ENCODE results near the gene MT1X. TPM values are rescaled to one million over a fixed set of nuclear protein-coding genes. Genes with fewer than 3 reads are reported as not detected.

Gene MT1X
- total and polyA plus RNA-seq, 2 donors from 2014 or later, result 223 to 476 TPM

- H3K9me3 ChIP-seq (ENCODE audit: control insufficient read depth in 2 of 3, insufficient read depth in 1 of 3, low read length in 3 of 3), result no peaks in the 10 kb centered on the region
- peak overlapping the region in 1 of 3 donors; percentile 47 for H3K9ac ChIP-seq (ENCODE audit: low read length in 3 of 3)
- H3K4me3 ChIP-seq (ENCODE audit: low read length in 3 of 3), result peak overlapping the region in 2 of 3 donors; percentile 12 to 50
- FAIRE-seq, result no peak
- H3K36me3 ChIP-seq (ENCODE audit: control insufficient read depth in 2 of 3, insufficient read depth in 3 of 3, low read length in 3 of 3), result no peaks in the 10 kb centered on the region
- peaks cover 63% of the 10 kb centered on the region for H3K27me3 ChIP-seq (ENCODE audit: control insufficient read depth, insufficient read depth, low read length)
- intact Hi-C loops (cut with DNase I), result no loop called here
- no peak for TF ChIP-seq CTCF (IDR thresholded peaks at IDR 0.05; ENCODE audit: borderline replicate concordance, extremely low read depth, insufficient read depth)
- no peak overlapping the region for H3K27ac ChIP-seq (ENCODE audit: low read depth in 2 of 2, low read length in 2 of 2)
- H3K4me1 ChIP-seq (ENCODE audit: control insufficient read depth in 2 of 3, insufficient read depth in 2 of 3, low read depth in 1 of 3, low read length in 3 of 3), result peaks cover 0 to 9% (median 6%) of the 10 kb centered on the region in 3 donors
- no peak for DNase-seq
Measured at GRCh38 chr16:56643833-56644232, 38.4 kb upstream of the MT1X start.

- TF ChIP-seq CTCF (IDR thresholded peaks at IDR 0.05; ENCODE audit: borderline replicate concordance, extremely low read depth, insufficient read depth), result no peak
- Histone ChIP-seq H3K4me1 (ENCODE audit: control insufficient read depth in 2 of 3, insufficient read depth in 2 of 3, low read depth in 1 of 3, low read length in 3 of 3) (peaks cover 0 to 7% (median 6%) of the 10 kb centered on the region in 3 donors), H3K9ac (ENCODE audit: low read length in 3 of 3) (no peak overlapping the region), H3K9me3 (ENCODE audit: control insufficient read depth in 2 of 3, insufficient read depth in 1 of 3, low read length in 3 of 3) (no peaks in the 10 kb centered on the region), H3K27ac (ENCODE audit: low read depth in 2 of 2, low read length in 2 of 2) (no peak overlapping the region), H3K27me3 (ENCODE audit: control insufficient read depth, insufficient read depth, low read length) (peaks cover 51% of the 10 kb centered on the region), H3K4me3 (ENCODE audit: low read length in 3 of 3) (no peak overlapping the region), H3K36me3 (ENCODE audit: control insufficient read depth in 2 of 3, insufficient read depth in 3 of 3, low read length in 3 of 3) (no peaks in the 10 kb centered on the region)
- no peak for FAIRE-seq
- no peak for DNase-seq
- intact Hi-C loops (cut with DNase I), result no loop called here
Measured at GRCh38 chr16:56645311-56645710, 37.0 kb upstream of the MT1X start.

GRCh38 chr16:56645838-56646237 lies 36.4 kb upstream of the MT1X start:
- peaks cover 48% of the 10 kb centered on the region for H3K27me3 ChIP-seq (ENCODE audit: control insufficient read depth, insufficient read depth, low read length)
- H3K4me3 ChIP-seq (ENCODE audit: low read length in 3 of 3), result no peak overlapping the region
- DNase-seq, result no peak
- peaks cover 0 to 7% (median 6%) of the 10 kb centered on the region in 3 donors for H3K4me1 ChIP-seq (ENCODE audit: control insufficient read depth in 2 of 3, insufficient read depth in 2 of 3, low read depth in 1 of 3, low read length in 3 of 3)
- no peak for TF ChIP-seq CTCF (IDR thresholded peaks at IDR 0.05; ENCODE audit: borderline replicate concordance, extremely low read depth, insufficient read depth)
- intact Hi-C loops (cut with DNase I), result no loop called here
- no peak overlapping the region for H3K9ac ChIP-seq (ENCODE audit: low read length in 3 of 3)
- H3K36me3 ChIP-seq (ENCODE audit: control insufficient read depth in 2 of 3, insufficient read depth in 3 of 3, low read length in 3 of 3), result no peaks in the 10 kb centered on the region
- no peak for FAIRE-seq
- no peaks in the 10 kb centered on the region for H3K9me3 ChIP-seq (ENCODE audit: control insufficient read depth in 2 of 3, insufficient read depth in 1 of 3, low read length in 3 of 3)
- H3K27ac ChIP-seq (ENCODE audit: low read depth in 2 of 2, low read length in 2 of 2), result no peak overlapping the region

All from kidney (tissue), 14 donors.